Measurements from ENCODE around the gene FGFR3. TPM values are rescaled to one million over a fixed set of nuclear protein-coding genes. Genes with fewer than 3 reads are reported as not detected.

FGFR3 gene
- total RNA-seq, 3 donors from 2014 or later, result 25.5 to 79.1 (median 31.2) TPM

DNA sequence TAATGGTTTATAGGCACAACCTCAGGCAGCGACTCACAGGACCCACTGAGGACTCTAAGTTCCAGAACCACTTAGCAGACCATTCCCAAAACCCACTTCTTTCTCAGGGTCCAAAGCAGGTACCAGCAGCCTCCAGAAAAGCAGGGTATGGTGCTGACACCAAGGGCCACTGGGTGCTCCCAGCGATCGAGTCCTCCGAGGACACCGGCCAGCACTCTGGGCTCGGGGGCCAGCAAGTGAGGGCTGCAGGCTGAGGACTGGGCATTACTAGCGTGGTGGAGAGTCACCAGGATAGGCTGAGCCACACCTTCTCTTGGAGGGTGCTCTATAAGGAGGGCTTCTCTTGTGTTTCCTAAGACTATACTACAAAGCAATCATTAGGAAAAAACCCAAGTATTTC lies 43.6 kb downstream of the FGFR3 start:
- Histone ChIP-seq H3K9me3 (no peaks in the 10 kb centered on the region), H3K4me1 (ENCODE audit: low read depth) (peaks cover 9% of the 10 kb centered on the region), H3K4me3 (no peak overlapping the region), H3K36me3 (ENCODE audit: low read depth) (peaks cover 16% of the 10 kb centered on the region)
- TF ChIP-seq, protein P1, sequence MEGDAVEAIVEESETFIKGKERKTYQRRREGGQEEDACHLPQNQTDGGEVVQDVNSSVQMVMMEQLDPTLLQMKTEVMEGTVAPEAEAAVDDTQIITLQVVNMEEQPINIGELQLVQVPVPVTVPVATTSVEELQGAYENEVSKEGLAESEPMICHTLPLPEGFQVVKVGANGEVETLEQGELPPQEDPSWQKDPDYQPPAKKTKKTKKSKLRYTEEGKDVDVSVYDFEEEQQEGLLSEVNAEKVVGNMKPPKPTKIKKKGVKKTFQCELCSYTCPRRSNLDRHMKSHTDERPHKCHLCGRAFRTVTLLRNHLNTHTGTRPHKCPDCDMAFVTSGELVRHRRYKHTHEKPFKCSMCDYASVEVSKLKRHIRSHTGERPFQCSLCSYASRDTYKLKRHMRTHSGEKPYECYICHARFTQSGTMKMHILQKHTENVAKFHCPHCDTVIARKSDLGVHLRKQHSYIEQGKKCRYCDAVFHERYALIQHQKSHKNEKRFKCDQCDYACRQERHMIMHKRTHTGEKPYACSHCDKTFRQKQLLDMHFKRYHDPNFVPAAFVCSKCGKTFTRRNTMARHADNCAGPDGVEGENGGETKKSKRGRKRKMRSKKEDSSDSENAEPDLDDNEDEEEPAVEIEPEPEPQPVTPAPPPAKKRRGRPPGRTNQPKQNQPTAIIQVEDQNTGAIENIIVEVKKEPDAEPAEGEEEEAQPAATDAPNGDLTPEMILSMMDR (IDR thresholded peaks at IDR 0.05), result no peak
- intact Hi-C loops (cut with DNase I, micrococcal nuclease), result no loop called here
- DNase-seq (no peak), ATAC-seq (no peak)

DNA sequence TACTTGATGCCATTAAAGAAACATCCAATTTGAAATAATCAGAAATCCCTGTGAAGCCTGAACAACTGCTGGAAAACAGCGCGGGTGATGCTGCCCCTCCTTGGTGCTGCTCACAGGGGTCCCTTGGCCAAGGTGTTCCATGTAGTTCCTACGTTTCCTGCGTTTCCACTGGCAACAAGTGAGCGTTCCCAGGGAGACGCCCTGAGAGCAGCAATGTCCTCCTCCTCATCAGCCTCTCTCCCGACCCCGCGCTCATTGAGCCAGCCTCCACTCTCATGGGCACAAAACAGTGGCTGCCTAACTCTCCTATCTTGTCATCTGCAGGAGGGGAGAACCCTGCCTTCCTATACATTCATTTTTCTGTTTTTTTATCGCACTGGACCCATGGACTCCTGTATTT lies 44.0 kb downstream of the FGFR3 start:
- Histone ChIP-seq H3K4me3 (no peak overlapping the region), H3K4me1 (ENCODE audit: low read depth) (peaks cover 9% of the 10 kb centered on the region), H3K36me3 (ENCODE audit: low read depth) (peaks cover 12% of the 10 kb centered on the region), H3K9me3 (no peaks in the 10 kb centered on the region)
- no peak for ATAC-seq
- intact Hi-C loops (cut with DNase I, micrococcal nuclease), result no loop called here
- DNase-seq, result no peak
- TF ChIP-seq, protein P1 (IDR thresholded peaks at IDR 0.05), result no peak

DNA sequence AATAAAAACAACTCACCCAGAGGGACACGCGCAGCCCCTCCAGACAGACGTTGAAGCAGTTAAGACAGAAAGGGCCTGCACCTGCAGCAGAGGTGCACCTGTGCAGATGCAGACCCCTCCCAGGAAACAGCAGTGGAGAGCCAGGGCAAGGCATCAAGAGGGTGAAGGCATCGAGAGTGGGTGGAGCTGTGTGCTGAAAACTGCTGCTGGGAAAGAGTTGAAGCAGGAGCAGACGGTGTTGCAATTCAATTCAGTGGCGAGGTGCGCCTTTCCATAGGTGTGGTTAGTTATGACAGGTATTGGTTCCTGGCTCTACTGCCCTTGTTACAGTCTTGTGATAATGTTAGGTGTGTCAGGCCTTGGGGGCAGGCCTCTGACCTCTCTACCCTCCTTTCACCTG lies 46.2 kb downstream of the FGFR3 start:
- TF ChIP-seq, protein P1 (IDR thresholded peaks at IDR 0.05), result no peak
- intact Hi-C loops (cut with DNase I, micrococcal nuclease), result no loop called here
- Histone ChIP-seq H3K4me1 (ENCODE audit: low read depth) (peaks cover 9% of the 10 kb centered on the region), H3K9me3 (no peaks in the 10 kb centered on the region), H3K36me3 (ENCODE audit: low read depth) (peaks cover 4% of the 10 kb centered on the region), H3K4me3 (no peak overlapping the region)
- peak; percentile 97 for ATAC-seq
- DNase-seq, result peak in 2 of 3 donors; percentile 47 to 73

DNA sequence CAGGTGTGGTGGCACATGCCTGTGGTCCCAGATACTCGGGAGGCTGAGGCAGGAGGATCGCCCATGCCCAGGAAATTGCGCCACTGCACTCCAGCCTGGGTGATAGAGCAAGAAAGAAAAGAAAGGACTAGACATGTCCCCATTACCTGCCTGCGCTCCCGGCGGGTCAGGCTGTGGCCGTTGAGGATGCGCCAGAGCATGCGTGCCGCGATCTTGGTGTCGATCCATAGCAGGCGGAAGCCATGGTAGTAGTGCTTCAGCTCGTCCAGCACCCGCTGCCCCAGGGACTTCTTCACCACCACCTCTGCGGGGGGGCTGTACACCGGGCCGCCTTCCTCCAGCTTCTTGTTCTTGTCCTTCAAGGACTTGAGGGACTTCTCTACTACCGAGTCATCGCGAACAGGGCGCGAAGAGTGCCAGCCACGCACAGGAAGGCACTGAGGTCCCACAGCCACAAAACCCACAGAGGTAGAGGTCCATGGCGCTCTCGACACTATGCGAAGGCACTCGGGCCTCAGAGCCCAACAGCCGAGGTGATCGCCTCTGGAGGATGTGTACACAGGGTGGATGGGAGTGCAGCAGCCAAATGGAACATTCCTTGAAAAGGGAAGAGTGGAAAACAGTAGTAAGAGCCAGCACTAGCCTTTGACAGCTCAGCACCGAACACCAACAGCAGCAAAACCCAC lies 48.3 kb downstream of the FGFR3 start:
- DNase-seq, result no peak
- Histone ChIP-seq H3K4me3 (no peak overlapping the region), H3K9me3 (no peaks in the 10 kb centered on the region), H3K36me3 (ENCODE audit: low read depth) (no peaks in the 10 kb centered on the region), H3K4me1 (ENCODE audit: low read depth) (peaks cover 9% of the 10 kb centered on the region)
- intact Hi-C loops (cut with DNase I, micrococcal nuclease), result no loop called here
- no peak for ATAC-seq
- TF ChIP-seq, protein P1 (IDR thresholded peaks at IDR 0.05), result no peak

DNA sequence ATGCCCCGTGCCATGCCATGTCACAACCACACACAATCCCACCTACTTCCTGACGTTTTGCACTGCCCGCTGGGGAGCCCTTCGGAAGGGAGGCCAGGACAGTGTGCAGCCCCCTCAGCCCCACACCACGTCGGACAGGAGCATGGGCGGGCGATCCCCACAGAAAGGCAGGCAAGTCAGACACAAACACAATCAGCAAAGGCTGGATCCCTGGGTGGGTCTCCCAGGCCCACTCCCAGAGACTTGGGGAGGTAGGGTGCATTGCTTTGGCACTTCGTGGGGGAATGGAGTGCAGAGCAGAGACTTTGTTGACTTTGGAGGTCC lies 48.8 kb downstream of the FGFR3 start:
- Histone ChIP-seq H3K9me3 (no peaks in the 10 kb centered on the region), H3K4me3 (no peak overlapping the region), H3K4me1 (ENCODE audit: low read depth) (peaks cover 9% of the 10 kb centered on the region), H3K36me3 (ENCODE audit: low read depth) (no peaks in the 10 kb centered on the region)
- TF ChIP-seq, protein P1 (IDR thresholded peaks at IDR 0.05), result no peak
- intact Hi-C loops (cut with DNase I, micrococcal nuclease), result no loop called here
- DNase-seq (no peak), ATAC-seq (no peak)

Measured in mucosa of descending colon (tissue), 3 donors.